CD1c-positive myeloid dendritic cell (primary cell): ENCODE measurements around the gene PFKM.

Source experiments
- DNase-seq: peaks from one replicate; pipeline ENCODE4 v3.0.0-alpha.2; 2016; ENCODE audit errors: extremely low spot score

PFKM gene

DNA sequence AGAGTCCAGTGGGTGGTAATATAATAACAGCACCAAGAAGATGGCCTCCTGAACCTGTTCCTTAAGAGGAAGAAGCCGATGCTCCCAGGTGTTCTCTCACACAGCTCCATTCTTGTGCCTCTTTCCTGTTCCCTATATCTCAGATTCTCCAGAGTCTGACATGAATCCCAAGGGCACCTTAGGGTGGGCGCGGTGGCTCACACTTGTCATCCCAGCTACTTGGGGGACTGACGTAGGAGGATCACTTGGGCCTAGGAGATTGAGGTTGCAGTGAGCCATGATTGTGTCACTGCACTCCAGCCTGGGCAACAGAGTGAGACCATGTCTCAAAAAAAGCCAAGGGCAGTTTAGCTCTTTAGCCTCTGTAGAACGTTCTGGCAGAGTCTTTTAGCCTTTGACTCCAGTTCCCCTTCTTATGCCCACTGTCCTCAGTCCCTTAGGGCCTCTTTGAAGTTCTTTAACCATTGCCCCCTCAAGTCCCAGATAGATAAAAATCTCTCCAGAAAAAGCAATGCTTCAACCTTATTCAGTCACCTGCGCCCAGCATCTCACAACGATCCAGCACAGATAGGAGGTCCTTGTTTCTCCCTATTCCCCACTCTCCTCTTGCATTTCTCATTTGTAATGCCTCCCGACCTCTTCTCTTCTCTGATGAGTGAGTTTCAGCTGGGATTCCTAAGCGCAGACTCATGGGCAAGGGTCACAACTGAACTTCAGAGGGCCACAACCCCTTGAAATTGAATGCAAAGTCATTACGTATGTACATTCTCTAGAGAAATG lies 68.9 kb downstream of the PFKM start:
- DNase-seq = no peak

DNA sequence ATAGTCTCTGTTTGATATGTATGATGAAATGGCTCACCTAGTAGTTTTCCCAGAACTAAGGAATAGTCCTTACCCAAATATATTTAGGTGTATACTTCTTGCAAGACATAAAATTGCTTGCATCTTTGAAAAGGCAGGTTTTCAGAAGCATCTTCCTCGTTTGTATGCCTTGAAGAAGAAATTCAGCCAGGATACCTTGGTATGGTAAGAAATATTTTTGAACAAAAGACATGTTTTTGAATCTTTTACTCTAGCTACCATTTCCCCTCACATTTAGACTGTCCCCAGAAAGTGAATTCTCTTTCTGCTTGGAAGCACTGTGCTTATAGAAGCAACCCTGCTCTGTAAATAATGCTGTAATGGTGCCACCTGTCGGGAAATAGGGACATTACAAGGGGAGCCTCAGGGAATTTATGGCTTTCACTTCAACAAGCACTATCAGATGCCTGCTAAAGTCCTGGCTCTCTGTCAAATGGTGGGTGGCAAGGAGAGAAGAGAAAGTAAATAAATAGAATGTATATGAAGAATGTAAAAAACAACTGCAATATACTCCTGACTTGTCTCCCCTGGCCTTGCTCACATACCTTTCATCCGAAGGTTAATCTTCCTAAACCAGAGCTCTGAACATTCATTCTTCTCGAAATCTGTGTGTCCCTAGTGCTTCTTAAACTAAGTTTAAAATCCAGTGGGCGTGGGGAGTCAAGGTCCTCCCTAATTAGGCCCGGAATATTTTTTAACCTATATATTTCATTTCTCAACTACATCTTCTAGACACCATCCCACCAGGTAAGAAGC lies 70.4 kb downstream of the PFKM start:
- peak; percentile 76 for DNase-seq

DNA sequence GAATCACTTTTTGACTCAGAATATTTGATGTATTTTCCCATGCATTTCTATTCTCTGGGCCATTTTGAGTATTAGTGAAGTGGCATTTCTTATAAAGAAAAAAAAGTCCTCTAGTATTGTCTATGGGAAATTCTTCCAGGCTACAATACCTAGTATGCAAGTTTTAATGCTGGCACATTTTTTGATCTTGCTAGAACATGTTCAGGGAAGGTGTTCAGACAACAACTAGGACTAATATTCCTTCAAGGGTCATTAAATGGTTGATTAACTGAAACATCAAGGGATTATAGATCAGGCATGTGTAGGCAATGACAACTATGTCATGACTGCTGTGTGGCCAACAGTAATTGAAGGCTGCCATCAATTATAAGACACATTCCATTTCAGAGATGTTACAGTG lies 71.9 kb downstream of the PFKM start:
- no peak for DNase-seq

DNA sequence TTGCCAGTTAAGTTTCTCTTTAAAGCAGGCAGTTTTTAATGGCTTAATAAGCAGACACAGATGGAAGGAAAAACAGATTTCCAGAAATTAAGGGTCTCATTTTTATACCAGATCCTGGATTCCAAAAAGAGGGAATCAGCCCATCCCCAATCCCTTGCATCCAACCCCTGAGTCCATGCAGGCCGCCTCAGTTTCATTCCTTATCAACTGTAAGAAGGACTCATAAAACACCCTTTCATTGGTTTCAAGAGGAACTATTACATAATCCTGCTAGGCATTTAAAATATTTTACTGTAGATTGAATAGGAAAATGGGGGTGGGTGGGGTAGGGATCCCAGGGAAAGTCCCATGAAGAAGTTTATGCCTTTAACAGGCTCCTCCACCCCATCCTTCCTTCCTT lies 73.7 kb downstream of the PFKM start:
- DNase-seq = no peak

DNA sequence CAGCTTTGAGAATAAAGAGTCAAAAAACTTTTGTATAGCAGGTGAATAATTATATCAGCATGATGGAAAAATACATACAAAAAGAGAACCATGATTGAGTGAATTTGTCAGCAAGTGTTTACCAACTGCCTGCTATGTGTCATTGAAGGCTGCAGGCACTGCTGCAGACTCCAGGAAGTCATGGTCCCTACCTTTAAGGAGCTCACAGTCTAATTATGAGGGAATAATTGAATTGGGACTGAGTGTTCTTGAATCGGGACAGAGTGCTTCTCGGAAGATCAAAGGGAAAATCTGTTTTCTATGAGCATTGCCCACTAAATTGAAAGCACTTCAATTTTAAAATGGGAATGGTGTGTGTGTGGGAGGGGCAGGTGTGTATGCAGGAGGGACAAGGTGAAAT lies 74.5 kb downstream of the PFKM start:
- no peak for DNase-seq

DNA sequence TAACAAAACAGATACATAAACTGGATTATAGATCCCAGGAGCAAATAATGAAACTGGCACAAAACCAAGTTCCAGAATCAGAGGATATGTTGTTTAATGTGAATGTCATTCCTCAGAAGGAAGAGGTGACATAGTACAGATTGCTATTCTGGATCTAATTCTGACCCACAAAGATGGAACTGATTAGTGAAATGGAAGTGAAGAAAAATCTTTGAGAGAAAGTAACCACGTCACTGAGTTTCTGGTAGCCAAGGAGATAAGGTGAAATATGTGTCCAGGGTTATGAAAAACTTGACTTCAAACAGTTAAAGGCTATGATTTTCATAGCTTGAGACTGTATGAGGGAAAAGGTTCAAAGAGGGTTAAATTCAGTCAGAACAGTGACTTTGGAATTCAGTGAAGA lies 75.6 kb downstream of the PFKM start:
- DNase-seq = no peak
